ENCODE results near the gene CDC42BPA.

DNA sequence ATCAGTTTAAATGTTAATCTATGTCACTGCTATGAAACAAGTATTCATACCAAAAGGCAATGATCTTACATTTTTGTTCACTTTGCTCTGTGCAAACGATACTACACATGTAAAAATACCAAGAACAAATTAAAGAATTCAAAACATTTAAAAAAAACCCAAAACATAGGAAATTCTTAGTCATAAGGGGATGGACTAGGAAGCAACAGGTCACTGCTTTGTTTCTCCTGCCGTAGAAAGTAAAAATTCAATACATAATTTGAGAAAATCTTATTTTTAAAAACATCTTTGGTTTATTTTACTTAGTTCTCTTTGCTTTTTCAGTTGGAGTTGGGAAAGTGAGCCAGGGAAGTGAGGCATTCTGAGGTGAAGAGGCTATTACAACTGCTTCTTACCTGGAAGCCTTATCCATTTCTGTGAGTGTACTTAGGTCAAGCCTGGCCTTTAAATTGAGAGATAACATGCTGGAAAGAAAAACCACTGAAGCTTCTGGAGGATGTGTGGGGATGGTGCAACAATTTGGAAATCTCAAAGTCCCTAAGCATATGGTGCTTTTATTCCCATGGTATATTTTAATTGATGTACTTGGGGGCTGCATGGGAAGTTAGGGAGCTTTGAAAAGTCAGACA, 183.5 kb downstream of the CDC42BPA start:
- TF ChIP-seq, protein P1, sequence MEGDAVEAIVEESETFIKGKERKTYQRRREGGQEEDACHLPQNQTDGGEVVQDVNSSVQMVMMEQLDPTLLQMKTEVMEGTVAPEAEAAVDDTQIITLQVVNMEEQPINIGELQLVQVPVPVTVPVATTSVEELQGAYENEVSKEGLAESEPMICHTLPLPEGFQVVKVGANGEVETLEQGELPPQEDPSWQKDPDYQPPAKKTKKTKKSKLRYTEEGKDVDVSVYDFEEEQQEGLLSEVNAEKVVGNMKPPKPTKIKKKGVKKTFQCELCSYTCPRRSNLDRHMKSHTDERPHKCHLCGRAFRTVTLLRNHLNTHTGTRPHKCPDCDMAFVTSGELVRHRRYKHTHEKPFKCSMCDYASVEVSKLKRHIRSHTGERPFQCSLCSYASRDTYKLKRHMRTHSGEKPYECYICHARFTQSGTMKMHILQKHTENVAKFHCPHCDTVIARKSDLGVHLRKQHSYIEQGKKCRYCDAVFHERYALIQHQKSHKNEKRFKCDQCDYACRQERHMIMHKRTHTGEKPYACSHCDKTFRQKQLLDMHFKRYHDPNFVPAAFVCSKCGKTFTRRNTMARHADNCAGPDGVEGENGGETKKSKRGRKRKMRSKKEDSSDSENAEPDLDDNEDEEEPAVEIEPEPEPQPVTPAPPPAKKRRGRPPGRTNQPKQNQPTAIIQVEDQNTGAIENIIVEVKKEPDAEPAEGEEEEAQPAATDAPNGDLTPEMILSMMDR (IDR thresholded peaks at IDR 0.05): no peak
- TF ChIP-seq POLR2AphosphoS5 (IDR thresholded peaks at IDR 0.05): no peak
- no peak for TF ChIP-seq EP300 (IDR thresholded peaks at IDR 0.05)
- no peak for TF ChIP-seq POLR2A (IDR thresholded peaks at IDR 0.05)

Measured in stomach (tissue), 4 donors.